Heart left ventricle (tissue), 13 donors: ENCODE data around the gene G3BP1.

Experiments used
- CTCF ChIP-seq, 12 donors: fragments of 200-600 bp; sonication (generic) in 4 of 12; IDR thresholded peaks; one replicate each; pipeline versions ENCODE4 v1.5.0 to v1.8.0; 2018 to 2022; ENCODE audit warnings: antibody characterized with exemption in 12 of 12, mild to moderate bottlenecking in 5 of 12
- POLR2A ChIP-seq, 2 donors: fragments of 450-650 bp; IDR thresholded peaks; one replicate each; pipeline ENCODE4 v1.6.1; 2017; ENCODE audit warnings: antibody characterized with exemption in 2 of 2, mild to moderate bottlenecking in 2 of 2, moderate library complexity in 2 of 2
- donor health status: ischemic (EF 13 %, LVEDD 7.1; RV severe dilation, severe dysfunction).
- donor health status: DM: no; HTN: yes; CAD: no.
- donor health status: DM: no; HTN: no; CAD: no.
- donor health status: ischemic (EF 25% LVEDD 6.9; RV normal size, moderate dysfunction).
- donor health status: ischemic (EF 25% LVEDD 5.7; RV mildly dilated, moderate dysfunction).
- donor health status: ischemic (EF 35%, LVEDD 5.7; RV mildly dilated, moderate dysfunction).
- donor health status: nonischemic (EF 11% LVEDD 7.7; RV severe dilation, severe dysfunction).
- donor health status: DM: yes; HTN: yes; CAD: no.
- donor health status: PGD.
- donor health status: ischemic (EF 29% LVEDD 5.4; RV normal size, mild dysfunction).
- donor health status: nonischemic (EF 23%, LVEDD 6.1; RV moderate dilation, normal function).

- TF ChIP-seq CTCF (IDR thresholded peaks at IDR 0.05) (no peak), POLR2A (IDR thresholded peaks at IDR 0.05) (no peak)
Observed at GRCh38 chr5:151820271-151820670, 48.5 kb downstream of the G3BP1 start.
